Psoas muscle (tissue), 8 donors: Measurements from ENCODE around the gene PYGM. TPM values are rescaled to one million over a fixed set of nuclear protein-coding genes. Genes with fewer than 3 reads are reported as not detected.
A peak's percentile ranks its signal among the peaks of the same experiment; 100 is the strongest.

Experiments used
- ATAC-seq, 4 donors: fragments of 200-7000 bp; cut with Tn5 transposase; one replicate each; pipeline ENCODE4 v1.9.1; 2020; ENCODE audit warnings: moderate library complexity in 3 of 4, mild to moderate bottlenecking in 2 of 4
- DNase-seq, 2 donors: peaks; one replicate each; pipeline ENCODE4 v3.0.0-alpha.2; 2020
- H3K27ac ChIP-seq: fragments of 200-600 bp; one replicate; pipeline ENCODE4 v1.8.0; 2022
- H3K27me3 ChIP-seq, 3 donors: fragments of 200-600 bp in 1 of 3; one replicate each; pipeline versions ENCODE4 v1.6.1 to v1.8.0; 2013 to 2022; ENCODE audit warnings: low read length in 2 of 3, mild to moderate bottlenecking in 2 of 3, moderate library complexity in 1 of 3; ENCODE audit not compliant: insufficient read depth in 3 of 3
- H3K36me3 ChIP-seq, 2 donors: fragments of 200-600 bp in 1 of 2; one replicate each; pipeline versions ENCODE4 v1.6.1 to v1.8.0; 2013 to 2022; ENCODE audit warnings: low read depth in 1 of 2, mild to moderate bottlenecking in 1 of 2, moderate library complexity in 1 of 2; ENCODE audit not compliant: insufficient read depth in 1 of 2
- H3K4me1 ChIP-seq: fragments of 200-600 bp; one replicate; pipeline ENCODE4 v1.8.0; 2022
- H3K4me3 ChIP-seq: fragments of 200-600 bp; one replicate; pipeline ENCODE4 v1.8.0; 2022; ENCODE audit warnings: mild to moderate bottlenecking
- H3K9me3 ChIP-seq: fragments of 200-600 bp; one replicate; pipeline ENCODE4 v1.8.0; 2022
- CTCF ChIP-seq: fragments of 200-600 bp; IDR thresholded peaks from one replicate; pipeline ENCODE4 v1.8.0; 2022; ENCODE audit warnings: antibody characterized with exemption
- WGBS, 3 donors: extraction: QIAGEN DNeasy Blood & Tissue Kit; methylation state at CpG; one replicate each; pipeline versions ENCODE4 v1.1.6 to v1.1.7; 2013; 5-methylcytosine and 5-hydroxymethylcytosine counted together
- intact Hi-C, 2 donors: fragments of 100-400 bp; cut with DNase I; formaldehyde crosslinking; loops; one replicate each; pipeline versions ENCODE4 v1.11.0 to v1.14.2; 2022
- polyA plus RNA-seq, 3 donors: library from polyadenylated mRNA; stranded (reverse); fragments of 200-250 nt; gene quantifications; one replicate each; pipeline ENCODE4 v1.2.3, GENCODE V29; 2013
- total RNA-seq, 4 donors: library from RNA; stranded (reverse); fragmentation: NEBNext Ultra II Directional in 2 of 4; extraction: Animal tissue kit (Norgen Biotek cat#: 25700) in 2 of 4; gene quantifications; one replicate each; pipeline versions ENCODE4 v1.2.1 to v1.2.4, GENCODE V29; 2021 to 2023
- donor health status: healthy with polysubstance abuse.
- donor health status: DM: no; HTN: no; CAD: no; lungs with moderate emphysema.
- donor health status: Bipolar disorder and iron deficiency.
- donor health status: healthy.
- donor health status: DM: yes; HTN: yes; CAD: no.
- donor health status: DM: no; HTN: no; CAD: no.
- donor health status: DM: no; HTN: no; CAD: no.
- donor health status: DM: yes; HTN: yes; CAD: no.

Gene PYGM
- total and polyA plus RNA-seq, 7 donors = 511 to 2,203 (median 1,729) TPM

DNA sequence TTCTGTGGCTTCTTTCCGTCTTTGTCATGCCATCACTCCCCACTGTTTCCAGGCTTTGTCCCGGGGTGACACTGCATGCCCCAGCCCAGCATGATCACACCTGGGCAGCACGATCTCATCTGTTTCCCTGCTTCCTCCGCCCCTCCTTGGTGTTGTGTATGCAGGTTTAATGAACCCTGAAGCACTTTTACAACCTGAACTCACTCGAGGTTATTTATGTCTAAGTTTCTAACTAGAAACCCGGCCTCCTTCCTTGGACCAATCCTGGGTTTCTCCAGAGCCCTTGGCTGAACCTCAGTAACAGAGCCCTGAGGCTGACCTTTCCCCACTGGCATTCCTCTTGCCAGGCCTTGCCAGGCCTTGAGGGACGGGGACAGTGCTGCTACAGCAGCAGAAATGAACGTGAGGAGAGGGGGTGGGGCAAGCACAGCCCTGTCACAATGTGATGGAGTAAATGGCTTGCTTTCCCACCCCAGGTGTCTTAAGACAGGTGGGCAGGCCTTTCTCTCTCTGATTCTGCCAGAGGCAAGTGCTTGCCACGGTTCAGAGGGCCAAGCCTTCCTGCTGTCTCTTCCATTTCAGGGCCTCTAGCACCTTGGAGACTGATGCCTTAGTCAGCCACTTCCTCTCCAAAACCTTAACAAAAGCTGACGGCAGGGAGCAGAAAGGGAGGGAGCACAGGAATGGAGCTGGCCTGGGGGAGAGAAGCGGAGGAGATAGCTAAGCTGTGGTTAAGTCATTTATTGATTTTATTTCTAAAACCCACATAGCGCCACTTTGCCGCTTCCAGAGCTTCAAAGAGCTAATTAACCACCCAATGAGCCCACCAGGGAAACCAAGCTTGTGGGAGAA is 3.1 kb upstream of the PYGM start:
- intact Hi-C loops = no loop called here
- peak overlapping the region; percentile 28 for H3K4me3 ChIP-seq
- H3K36me3 ChIP-seq = peaks cover 13 to 62% of the 10 kb centered on the region in 2 donors
- H3K27me3 ChIP-seq = no peaks in the 10 kb centered on the region
- no peak for TF ChIP-seq CTCF
- no peaks in the 10 kb centered on the region for H3K9me3 ChIP-seq
- ATAC-seq = peak; percentile 28 to 59 (median 52)
- H3K4me1 ChIP-seq = peaks cover 75% of the 10 kb centered on the region
- peak; percentile 47 to 87 for DNase-seq
- H3K27ac ChIP-seq = peak overlapping the region; percentile 85
- WGBS, 3 donors = 27 to 34% (median 28%) methylated on average over 13 of the region's 13 CpGs

DNA sequence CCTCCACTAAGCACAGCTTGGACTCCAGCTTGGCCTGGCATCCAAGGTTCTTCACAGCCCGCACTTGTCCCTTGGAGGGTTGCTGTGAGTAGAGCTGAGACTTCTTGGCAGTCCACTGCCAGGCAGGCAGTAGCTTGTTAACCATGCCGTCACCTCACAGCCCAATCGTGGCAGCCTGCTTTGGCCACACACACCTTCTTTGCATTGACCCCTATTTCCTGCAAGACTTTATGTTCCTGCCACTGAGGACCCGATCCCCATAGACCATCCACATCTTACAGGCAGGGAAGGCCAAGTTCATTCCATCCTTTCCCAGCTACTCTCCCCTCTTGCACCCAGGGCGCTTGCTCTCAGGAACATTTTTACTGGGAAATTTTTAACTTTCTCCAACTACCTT is 2.5 kb upstream of the PYGM start:
- DNase-seq (peak; percentile 23 to 61), ATAC-seq (no peak)
- intact Hi-C loops = no loop called here
- Histone ChIP-seq H3K9me3 (no peaks in the 10 kb centered on the region), H3K36me3 (peaks cover 9 to 62% of the 10 kb centered on the region in 2 donors), H3K4me1 (peaks cover 77% of the 10 kb centered on the region), H3K27ac (peak overlapping the region; percentile 85), H3K27me3 (no peaks in the 10 kb centered on the region), H3K4me3 (no peak overlapping the region)
- 32 to 45% (median 33%) methylated on average over 5 of the region's 5 CpGs for WGBS, 3 donors
- no peak for TF ChIP-seq CTCF

GRCh38 chr11:64760759-64761420 is 1.1 kb upstream of the PYGM start:
- Histone ChIP-seq H3K4me3 (peak overlapping the region; percentile 74), H3K27me3 (no peaks in the 10 kb centered on the region), H3K4me1 (peaks cover 91% of the 10 kb centered on the region), H3K27ac (peak overlapping the region; percentile 85), H3K9me3 (no peaks in the 10 kb centered on the region), H3K36me3 (peaks cover 6 to 62% of the 10 kb centered on the region in 2 donors)
- intact Hi-C loops = loop anchor here in 1 of 2 donors (2.0 kb wide), 1 partner anchor 16 kb away; no protein-coding TSS in a partner anchor
- DNase-seq (peak; percentile 17 to 57), ATAC-seq (peak in 3 of 4 donors; percentile 2 to 4 (median 2))
- WGBS, 3 donors = 16 to 24% (median 20%) methylated on average over 7 of the region's 7 CpGs
- TF ChIP-seq CTCF = no peak

DNA sequence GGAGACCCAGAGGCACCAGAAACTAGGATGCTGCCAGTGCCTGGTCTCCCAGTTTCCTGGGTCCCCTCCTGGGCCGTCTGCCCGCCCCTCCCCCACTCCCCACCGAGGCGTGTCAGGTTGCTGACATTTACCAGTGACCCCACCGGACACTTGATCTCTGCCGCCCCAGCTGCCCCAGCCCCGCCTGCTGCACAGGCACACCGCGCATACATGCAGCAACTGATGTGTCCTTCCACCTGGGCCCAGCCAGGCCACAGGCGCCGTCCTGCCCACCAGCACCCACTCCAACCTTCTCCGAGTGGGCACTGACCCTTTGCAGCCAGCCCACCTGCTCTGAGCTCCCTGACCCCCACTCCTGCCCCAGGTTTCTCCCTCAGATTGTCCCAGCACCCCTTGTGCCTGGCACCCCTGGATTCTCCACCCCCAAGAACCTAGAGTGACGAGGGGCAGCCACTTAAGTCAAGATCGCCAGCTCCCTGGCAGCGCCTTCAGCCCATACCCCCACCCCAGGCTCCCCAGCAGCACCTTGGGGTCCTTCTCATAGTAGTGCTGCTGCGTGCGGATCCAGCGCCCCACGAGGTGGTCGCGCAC is 548 bp downstream of the PYGM start:
- H3K27ac ChIP-seq = peak overlapping the region; percentile 85
- peak overlapping the region; percentile 74 for H3K4me3 ChIP-seq
- peaks cover 0 to 61% of the 10 kb centered on the region in 2 donors for H3K36me3 ChIP-seq
- H3K27me3 ChIP-seq = no peaks in the 10 kb centered on the region
- no peaks in the 10 kb centered on the region for H3K9me3 ChIP-seq
- intact Hi-C loops = no loop called here
- peaks cover 90% of the 10 kb centered on the region for H3K4me1 ChIP-seq
- DNase-seq (peak; percentile 78 to 89), ATAC-seq (peak; percentile 51 to 57 (median 56))
- no peak for TF ChIP-seq CTCF
- WGBS, 3 donors = 20 to 35% (median 22%) methylated on average over 21 of the region's 21 CpGs
